K562 (cell line): ENCODE results near the gene RABGAP1L. TPM values are rescaled to one million over a fixed set of nuclear protein-coding genes. Genes with fewer than 3 reads are reported as not detected.

Experiments
- CC2D1A ChIP-seq: fragments of 450-650 bp; IDR thresholded peaks from 2 replicates; pipeline ENCODE4 v1.6.1; 2017; ENCODE audit warnings: mild to moderate bottlenecking
- MCM7 ChIP-seq, 2 experiments: fragments of 450-650 bp; IDR thresholded peaks; 2 replicates each; pipeline ENCODE4 v1.6.1; 2016 to 2018
- MTA3 ChIP-seq: fragments of 450-650 bp; formaldehyde crosslinking; IDR thresholded peaks from 2 replicates; pipeline ENCODE4 v1.6.1; 2017; ENCODE audit warnings: mild to moderate bottlenecking, borderline replicate concordance
- SIN3B ChIP-seq: fragments of 450-650 bp; IDR thresholded peaks from 2 replicates; pipeline ENCODE4 v1.6.1; 2017; ENCODE audit warnings: low read depth, mild to moderate bottlenecking, moderate library complexity
- SMARCA4 ChIP-seq: fragments of 450-650 bp; IDR thresholded peaks from 2 replicates; pipeline ENCODE4 v1.6.1; 2016
- SMARCE1 ChIP-seq: fragments of 450-650 bp; IDR thresholded peaks from 2 replicates; pipeline ENCODE4 v1.7.1; 2016; ENCODE audit warnings: mild to moderate bottlenecking
- SRSF9 ChIP-seq: fragments of 200-400 bp; formaldehyde crosslinking; IDR thresholded peaks from 2 replicates; pipeline ENCODE4 v1.6.1; 2017; ENCODE audit warnings: low read depth, low read length, borderline replicate concordance
- ZC3H4 ChIP-seq: sonication (generic); formaldehyde crosslinking; IDR thresholded peaks from 2 replicates; pipeline ENCODE4 v1.9.0; 2021; ENCODE audit warnings: missing genetic modification reagents, borderline replicate concordance
- ZNF146 ChIP-seq: IDR thresholded peaks from one replicate; pipeline ENCODE4 v1.6.1; 2018; ENCODE audit warnings: missing compliant biosample characterization; ENCODE audit not compliant: unreplicated experiment
- ZNF644 ChIP-seq: fragments of 200-800 bp; sonication (Bioruptor generic); IDR thresholded peaks from 2 replicates; pipeline ENCODE4 v1.6.1; 2016; ENCODE audit warnings: low read depth, missing genetic modification characterization, missing compliant biosample characterization
- polyA plus RNA-seq, 8 experiments: library from polyadenylated mRNA; depleted of rRNA in 4 of 8; stranded (reverse) in 5 of 8; unstranded in 3 of 8; fragments of >200 nt; fragmentation: Nextera tagmentation in 2 of 8; fragmentation: Illumina TruSeq in 1 of 8; extraction: Ambion mirVana in 2 of 8; extraction: Trizol in 1 of 8; gene quantifications; 2 replicates each; pipeline versions ENCODE4 v1.2.1 to v1.2.3, GENCODE V29; 2011 to 2014; ENCODE audit warnings: inconsistent platforms in 1 of 8, missing spikeins in 1 of 8
- total RNA-seq, 7 experiments: library from RNA; depleted of rRNA in 6 of 7; stranded (reverse); fragments of >200 nt in 6 of 7; fragmentation: Illumina TruSeq in 2 of 7; extraction: Trizol in 2 of 7; gene quantifications; 2 replicates each; pipeline versions ENCODE4 v1.2.1 to v1.2.3, GENCODE V29; 2011 to 2021; ENCODE audit warnings: low replicate concordance in 1 of 7
- TF ChIP-seq, protein P1 (sequence below): fragments of 200-800 bp; sonication (Bioruptor generic); IDR thresholded peaks from 2 replicates; pipeline ENCODE4 v1.6.1; 2017; ENCODE audit warnings: missing genetic modification characterization, missing compliant biosample characterization
- TF ChIP-seq, protein P2 (sequence below): fragments of 250-450 bp; sonication (Bioruptor Pico); IDR thresholded peaks from 2 replicates; pipeline ENCODE4 v1.9.0; 2021; ENCODE audit warnings: mild to moderate bottlenecking
- TF ChIP-seq, protein P3 (sequence below): fragments of 250-450 bp; sonication (Bioruptor Pico); IDR thresholded peaks from 2 replicates; pipeline ENCODE4 v1.8.0; 2021; ENCODE audit warnings: moderate library complexity, mild to moderate bottlenecking, inconsistent platforms
- TF ChIP-seq, protein P4 (sequence below), 2 experiments: fragments of 450-650 bp in 1 of 2; sonication (generic) in 1 of 2; formaldehyde crosslinking in 1 of 2; IDR thresholded peaks in 1 of 2; conservative IDR thresholded peaks in 1 of 2; 2 replicates each; pipeline versions ENCODE4 v1.6.1 to v1.8.1; 2016 to 2023; ENCODE audit warnings: mild to moderate bottlenecking in 2 of 2, moderate library complexity in 2 of 2, inconsistent platforms in 1 of 2, missing genetic modification reagents in 1 of 2
- TF ChIP-seq, protein P5 (sequence below): fragments of 250-450 bp; sonication (Bioruptor Pico); IDR thresholded peaks from 2 replicates; pipeline ENCODE4 v1.4.0; 2020; ENCODE audit warnings: mild to moderate bottlenecking, moderate library complexity
- TF ChIP-seq, protein P6 (sequence below), 2 experiments: IDR thresholded peaks; 2 replicates each; pipeline ENCODE4 v1.6.1; 2011; ENCODE audit warnings: borderline replicate concordance in 1 of 2, control low read depth in 1 of 2, low read depth in 1 of 2, low read length in 1 of 2, mild to moderate bottlenecking in 1 of 2, mixed read lengths in 1 of 2, moderate library complexity in 1 of 2; ENCODE audit not compliant: insufficient read depth in 1 of 2, insufficient read length in 1 of 2, poor library complexity in 1 of 2, severe bottlenecking in 1 of 2; ENCODE audit errors: extremely low read depth in 1 of 2

Gene RABGAP1L
- total and polyA plus RNA-seq, 9 of the 15 experiments (the other 6 are each of a cell fraction or from before 2014, with no cell fraction given), result 16.5 to 44.9 (median 26.7) TPM

DNA sequence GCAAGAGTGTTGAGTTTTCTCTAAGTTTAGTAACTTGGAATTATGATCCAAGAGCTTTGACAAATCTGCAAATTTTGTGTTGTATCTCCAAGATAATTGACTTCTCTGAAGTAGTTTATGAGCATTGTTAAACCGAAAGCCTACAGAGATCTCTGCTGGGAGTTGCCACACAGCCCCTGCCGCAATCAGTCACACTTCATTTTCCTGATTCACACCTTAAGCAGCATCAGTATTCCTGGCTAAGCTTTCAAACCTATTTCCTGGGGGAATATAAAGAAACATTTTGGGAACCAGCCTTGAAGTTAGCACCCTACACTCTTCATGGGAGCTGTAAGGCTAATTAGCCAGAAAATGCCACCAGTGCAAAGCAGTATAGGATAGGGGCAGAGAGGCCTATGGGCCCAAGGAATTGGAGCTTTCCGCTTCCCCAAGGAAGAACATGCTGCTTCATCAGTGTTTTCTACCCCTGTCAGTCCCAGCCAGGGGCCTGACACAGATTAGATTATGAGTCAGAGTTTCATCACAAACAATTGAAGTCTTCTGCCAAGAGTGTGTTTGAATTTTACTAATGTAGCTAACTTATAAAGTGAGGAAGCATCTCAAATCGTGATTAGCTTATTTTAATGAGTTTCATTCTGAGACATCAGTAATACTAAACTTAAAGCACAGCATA, 817.3 kb downstream of the RABGAP1L start (continued):
- TF ChIP-seq, protein P1, sequence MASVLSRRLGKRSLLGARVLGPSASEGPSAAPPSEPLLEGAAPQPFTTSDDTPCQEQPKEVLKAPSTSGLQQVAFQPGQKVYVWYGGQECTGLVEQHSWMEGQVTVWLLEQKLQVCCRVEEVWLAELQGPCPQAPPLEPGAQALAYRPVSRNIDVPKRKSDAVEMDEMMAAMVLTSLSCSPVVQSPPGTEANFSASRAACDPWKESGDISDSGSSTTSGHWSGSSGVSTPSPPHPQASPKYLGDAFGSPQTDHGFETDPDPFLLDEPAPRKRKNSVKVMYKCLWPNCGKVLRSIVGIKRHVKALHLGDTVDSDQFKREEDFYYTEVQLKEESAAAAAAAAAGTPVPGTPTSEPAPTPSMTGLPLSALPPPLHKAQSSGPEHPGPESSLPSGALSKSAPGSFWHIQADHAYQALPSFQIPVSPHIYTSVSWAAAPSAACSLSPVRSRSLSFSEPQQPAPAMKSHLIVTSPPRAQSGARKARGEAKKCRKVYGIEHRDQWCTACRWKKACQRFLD (CRISPR knock-in tag), result 0 out of 2 replicates have a peak, but pooled peaks have one; percentile 32
- TF ChIP-seq, protein P2, sequence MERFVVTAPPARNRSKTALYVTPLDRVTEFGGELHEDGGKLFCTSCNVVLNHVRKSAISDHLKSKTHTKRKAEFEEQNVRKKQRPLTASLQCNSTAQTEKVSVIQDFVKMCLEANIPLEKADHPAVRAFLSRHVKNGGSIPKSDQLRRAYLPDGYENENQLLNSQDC (CRISPR knock-in tag), result no peak
- peak; percentile 68; the same call in 1 of the 2 replicates for TF ChIP-seq SMARCA4
- TF ChIP-seq, protein P3, sequence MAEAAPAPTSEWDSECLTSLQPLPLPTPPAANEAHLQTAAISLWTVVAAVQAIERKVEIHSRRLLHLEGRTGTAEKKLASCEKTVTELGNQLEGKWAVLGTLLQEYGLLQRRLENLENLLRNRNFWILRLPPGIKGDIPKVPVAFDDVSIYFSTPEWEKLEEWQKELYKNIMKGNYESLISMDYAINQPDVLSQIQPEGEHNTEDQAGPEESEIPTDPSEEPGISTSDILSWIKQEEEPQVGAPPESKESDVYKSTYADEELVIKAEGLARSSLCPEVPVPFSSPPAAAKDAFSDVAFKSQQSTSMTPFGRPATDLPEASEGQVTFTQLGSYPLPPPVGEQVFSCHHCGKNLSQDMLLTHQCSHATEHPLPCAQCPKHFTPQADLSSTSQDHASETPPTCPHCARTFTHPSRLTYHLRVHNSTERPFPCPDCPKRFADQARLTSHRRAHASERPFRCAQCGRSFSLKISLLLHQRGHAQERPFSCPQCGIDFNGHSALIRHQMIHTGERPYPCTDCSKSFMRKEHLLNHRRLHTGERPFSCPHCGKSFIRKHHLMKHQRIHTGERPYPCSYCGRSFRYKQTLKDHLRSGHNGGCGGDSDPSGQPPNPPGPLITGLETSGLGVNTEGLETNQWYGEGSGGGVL, result no peak
- TF ChIP-seq SMARCE1, result peak; percentile 68; the same call in 1 of the 2 replicates
- TF ChIP-seq SRSF9, result no peak
- TF ChIP-seq SIN3B, result no peak
- TF ChIP-seq, protein P4, sequence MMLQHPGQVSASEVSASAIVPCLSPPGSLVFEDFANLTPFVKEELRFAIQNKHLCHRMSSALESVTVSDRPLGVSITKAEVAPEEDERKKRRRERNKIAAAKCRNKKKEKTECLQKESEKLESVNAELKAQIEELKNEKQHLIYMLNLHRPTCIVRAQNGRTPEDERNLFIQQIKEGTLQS (IDR thresholded peaks at IDR 0.05), result peak; percentile 85
- TF ChIP-seq, protein P4 (CRISPR knock-in tag; conservative IDR thresholded peaks at IDR 0.05), result no peak
- TF ChIP-seq ZC3H4 (CRISPR knock-in tag), result no peak
- TF ChIP-seq ZNF644 (tag), result no peak
- TF ChIP-seq, protein P5, sequence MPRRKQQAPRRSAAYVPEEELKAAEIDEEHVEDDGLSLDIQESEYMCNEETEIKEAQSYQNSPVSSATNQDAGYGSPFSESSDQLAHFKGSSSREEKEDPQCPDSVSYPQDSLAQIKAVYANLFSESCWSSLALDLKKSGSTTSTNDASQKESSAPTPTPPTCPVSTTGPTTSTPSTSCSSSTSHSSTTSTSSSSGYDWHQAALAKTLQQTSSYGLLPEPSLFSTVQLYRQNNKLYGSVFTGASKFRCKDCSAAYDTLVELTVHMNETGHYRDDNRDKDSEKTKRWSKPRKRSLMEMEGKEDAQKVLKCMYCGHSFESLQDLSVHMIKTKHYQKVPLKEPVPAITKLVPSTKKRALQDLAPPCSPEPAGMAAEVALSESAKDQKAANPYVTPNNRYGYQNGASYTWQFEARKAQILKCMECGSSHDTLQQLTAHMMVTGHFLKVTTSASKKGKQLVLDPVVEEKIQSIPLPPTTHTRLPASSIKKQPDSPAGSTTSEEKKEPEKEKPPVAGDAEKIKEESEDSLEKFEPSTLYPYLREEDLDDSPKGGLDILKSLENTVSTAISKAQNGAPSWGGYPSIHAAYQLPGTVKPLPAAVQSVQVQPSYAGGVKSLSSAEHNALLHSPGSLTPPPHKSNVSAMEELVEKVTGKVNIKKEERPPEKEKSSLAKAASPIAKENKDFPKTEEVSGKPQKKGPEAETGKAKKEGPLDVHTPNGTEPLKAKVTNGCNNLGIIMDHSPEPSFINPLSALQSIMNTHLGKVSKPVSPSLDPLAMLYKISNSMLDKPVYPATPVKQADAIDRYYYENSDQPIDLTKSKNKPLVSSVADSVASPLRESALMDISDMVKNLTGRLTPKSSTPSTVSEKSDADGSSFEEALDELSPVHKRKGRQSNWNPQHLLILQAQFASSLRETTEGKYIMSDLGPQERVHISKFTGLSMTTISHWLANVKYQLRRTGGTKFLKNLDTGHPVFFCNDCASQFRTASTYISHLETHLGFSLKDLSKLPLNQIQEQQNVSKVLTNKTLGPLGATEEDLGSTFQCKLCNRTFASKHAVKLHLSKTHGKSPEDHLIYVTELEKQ (CRISPR knock-in tag), result no peak
- TF ChIP-seq, protein P6, sequence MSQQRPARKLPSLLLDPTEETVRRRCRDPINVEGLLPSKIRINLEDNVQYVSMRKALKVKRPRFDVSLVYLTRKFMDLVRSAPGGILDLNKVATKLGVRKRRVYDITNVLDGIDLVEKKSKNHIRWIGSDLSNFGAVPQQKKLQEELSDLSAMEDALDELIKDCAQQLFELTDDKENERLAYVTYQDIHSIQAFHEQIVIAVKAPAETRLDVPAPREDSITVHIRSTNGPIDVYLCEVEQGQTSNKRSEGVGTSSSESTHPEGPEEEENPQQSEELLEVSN (IDR thresholded peaks at IDR 0.05; ENCODE audit: borderline replicate concordance in 1 of 2, extremely low read depth in 1 of 2, insufficient read depth in 1 of 2, insufficient read length in 1 of 2, low read depth in 1 of 2, low read length in 1 of 2, poor library complexity in 1 of 2, severe bottlenecking in 1 of 2), result no peak
- no peak for TF ChIP-seq ZNF146 (CRISPR knock-in tag)
- TF ChIP-seq MTA3, result no peak
- no peak for TF ChIP-seq CC2D1A
- TF ChIP-seq MCM7 (IDR thresholded peaks at IDR 0.05), result no peak
